Heart right ventricle (tissue), 16 donors: ENCODE results near the gene SKP2. TPM values are rescaled to one million over a fixed set of nuclear protein-coding genes. Genes with fewer than 3 reads are reported as not detected.

Experiments used
- ATAC-seq, 8 donors: fragments of 200-7000 bp; cut with Tn5 transposase; one replicate each; pipeline ENCODE4 v1.9.1; 2020; ENCODE audit warnings: mild to moderate bottlenecking in 8 of 8, moderate library complexity in 8 of 8, moderate number of reproducible peaks in 1 of 8
- DNase-seq, 2 donors: peaks; one replicate each; pipeline ENCODE4 v3.0.0-alpha.2; 2020
- H3K27ac ChIP-seq, 10 donors: fragments of 200-600 bp; sonication (generic) in 2 of 10; one replicate each; pipeline versions ENCODE4 v1.5.0 to v1.8.0; 2020 to 2022; ENCODE audit warnings: mild to moderate bottlenecking in 3 of 10
- H3K27me3 ChIP-seq, 7 donors: fragments of 200-600 bp; one replicate each; pipeline ENCODE4 v1.8.0; 2021 to 2022; ENCODE audit warnings: mild to moderate bottlenecking in 2 of 7
- H3K36me3 ChIP-seq, 9 donors: fragments of 200-600 bp; sonication (generic) in 1 of 9; one replicate each; pipeline versions ENCODE4 v1.5.0 to v1.8.0; 2020 to 2022; ENCODE audit warnings: mild to moderate bottlenecking in 2 of 9
- H3K4me1 ChIP-seq, 9 donors: fragments of 200-600 bp; sonication (generic) in 1 of 9; one replicate each; pipeline versions ENCODE4 v1.5.0 to v1.8.0; 2020 to 2022; ENCODE audit warnings: mild to moderate bottlenecking in 4 of 9
- H3K4me3 ChIP-seq, 10 donors: fragments of 200-600 bp; sonication (generic) in 2 of 10; one replicate each; pipeline versions ENCODE4 v1.5.0 to v1.8.0; 2020 to 2022; ENCODE audit warnings: mild to moderate bottlenecking in 7 of 10, moderate library complexity in 2 of 10
- H3K9me3 ChIP-seq, 11 donors: fragments of 200-600 bp in 10 of 11; sonication (generic) in 2 of 11; one replicate each; pipeline versions ENCODE4 v1.5.0 to v1.8.0; 2013 to 2022; ENCODE audit warnings: mild to moderate bottlenecking in 2 of 11, control low read depth in 1 of 11, moderate library complexity in 1 of 11
- CTCF ChIP-seq, 9 donors: fragments of 200-600 bp; sonication (generic) in 2 of 9; IDR thresholded peaks; one replicate each; pipeline versions ENCODE4 v1.5.0 to v1.8.0; 2021 to 2022; ENCODE audit warnings: antibody characterized with exemption in 9 of 9, mild to moderate bottlenecking in 5 of 9, moderate library complexity in 1 of 9
- WGBS, 2 donors: extraction: QIAGEN DNeasy Blood & Tissue Kit; methylation state at CpG; one replicate each; pipeline ENCODE4 v1.1.7; 2013; ENCODE audit warnings: inconsistent platforms in 1 of 2; 5-methylcytosine and 5-hydroxymethylcytosine counted together
- intact Hi-C, 10 donors: fragments of 100-400 bp; cut with DNase I; formaldehyde crosslinking; loops; one replicate each; pipeline versions ENCODE4 v1.11.1 to v1.14.2; 2022
- long read RNA-seq, 3 donors: library from polyadenylated mRNA; unstranded; transcript quantifications; one replicate each; pipeline ENCODE4 v2.0.0, GENCODE V29; 2020 to 2021
- polyA plus RNA-seq, 2 donors: library from polyadenylated mRNA; stranded (reverse); fragments of 200-250 nt; gene quantifications; one replicate each; pipeline ENCODE4 v1.2.3, GENCODE V29; 2013
- total RNA-seq, 10 donors: library from RNA; stranded (reverse); fragmentation: NEBNext Ultra II Directional in 3 of 10; extraction: Animal tissue kit (Norgen Biotek cat#: 25700) in 3 of 10; gene quantifications; one replicate each; pipeline versions ENCODE4 v1.2.1 to v1.2.4, GENCODE V29; 2021 to 2023
- donor health status: Arrhythmogenic right ventricular cardiomyopathy.
- donor health status: ischemic (EF 13 %, LVEDD 7.1; RV severe dilation, severe dysfunction).
- donor health status: healthy with polysubstance abuse.
- donor health status: DM: no; HTN: yes; CAD: no.
- donor health status: DM: no; HTN: no; CAD: no.
- donor health status: ischemic (EF 25% LVEDD 6.9; RV normal size, moderate dysfunction).
- donor health status: ischemic (EF 25% LVEDD 5.7; RV mildly dilated, moderate dysfunction).
- donor health status: healthy.
- donor health status: DM: yes; HTN: yes; CAD: no.
- donor health status: Ischemic cardiomyopathy.
- donor health status: ischemic (EF 35%, LVEDD 5.7; RV mildly dilated, moderate dysfunction).
- donor health status: nonischemic (EF 11% LVEDD 7.7; RV severe dilation, severe dysfunction).
- donor health status: DM: yes; HTN: yes; CAD: no.
- donor health status: PGD.
- donor health status: ischemic (EF 29% LVEDD 5.4; RV normal size, mild dysfunction).
- donor health status: nonischemic (EF 23%, LVEDD 6.1; RV moderate dilation, normal function).

The SKP2 gene
- 1 to 10 TPM; 3.5 to 9.5 (median 5.6) TPM for total RNA-seq
- 1 to 10 TPM; 1.5 to 2.1 TPM for polyA plus RNA-seq
- long read RNA-seq, donor 1, partial matches to known transcripts = 0 of 3 reads
- long read RNA-seq, donor 1, other reads (novel, unspliced or antisense) = 0 of 3 reads
- long read RNA-seq, donor 2, partial matches to known transcripts = 0 of 5 reads
- long read RNA-seq, donor 2, other reads (novel, unspliced or antisense) = 0 of 5 reads
- long read RNA-seq, donor 3, partial matches to known transcripts = 1 of 4 reads
- long read RNA-seq, donor 3, other reads (novel, unspliced or antisense) = 2 of 4 reads

DNA sequence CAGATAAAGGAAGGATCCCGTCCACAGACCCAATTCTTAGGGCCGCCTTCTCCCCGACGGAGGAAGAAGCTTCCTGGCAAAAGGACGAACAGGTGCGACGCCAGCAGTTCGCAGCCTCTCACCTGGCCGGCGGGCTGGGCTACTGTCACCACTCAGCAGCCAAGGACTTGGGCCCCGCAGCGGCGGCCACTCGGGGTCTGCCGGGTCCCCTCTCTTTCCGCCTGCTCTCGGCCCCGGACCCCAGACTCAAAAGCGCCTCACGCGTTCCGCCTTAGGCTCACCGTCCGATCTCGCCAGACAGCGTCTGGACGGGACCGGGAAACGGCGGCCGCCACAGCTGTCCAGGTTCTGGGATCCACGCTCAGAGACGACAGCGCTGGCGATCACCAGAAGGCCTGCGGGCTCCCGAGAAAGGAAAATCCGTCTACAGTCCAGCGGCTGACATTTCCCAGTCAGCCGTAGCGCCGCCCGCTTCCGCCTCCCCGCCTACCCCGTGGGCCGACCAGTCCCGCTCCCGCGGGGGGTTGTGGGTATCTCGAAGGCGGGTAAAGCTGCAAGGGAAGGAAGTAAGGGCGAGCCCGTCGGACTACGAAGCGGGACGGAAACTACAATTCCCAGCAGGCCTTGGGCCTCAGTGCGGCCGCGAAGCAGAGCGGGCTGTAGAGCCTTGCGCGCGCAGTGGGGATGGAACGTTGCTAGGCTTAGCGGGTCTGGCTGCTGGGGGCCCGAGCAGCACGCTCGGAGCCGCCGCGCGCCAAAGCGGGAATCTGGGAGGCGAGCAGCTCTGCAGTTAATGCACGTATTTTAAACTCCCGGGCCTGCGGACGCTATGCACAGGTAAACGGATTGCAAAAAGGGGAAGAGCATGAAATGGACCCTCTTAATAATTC, at the start of gene SKP2, which contains the start of gene LMBRD2:
TSS of gene SKP2 (plus strand) at position 678 of the 890 bp plus-strand sequence. CDS start at position 830, 152 bp downstream.
TSS of gene LMBRD2 (minus strand) at position 454 of the 890 bp plus-strand sequence. CDS start 8,538 bp downstream, outside the sequence.
- Histone ChIP-seq H3K9me3 (no peaks in the 10 kb centered on the region), H3K36me3 (peaks cover 0 to 35% (median 0%) of the 10 kb centered on the region in 9 donors), H3K4me3 (peak within 1 kb of the TSS; percentile 86 to 100 (median 94)), H3K27me3 (no peaks in the 10 kb centered on the region), H3K4me1 (peaks cover 2 to 58% (median 38%) of the 10 kb centered on the region in 9 donors), H3K27ac (peak within 1 kb of the TSS; percentile 62 to 92 (median 88))
- intact Hi-C loops = loop anchor here in 3 of 10 donors (1.0 to 5.0 kb wide), 2 partner anchors 90 to 91 kb away; partner anchors contain the start of gene NADK2 (in 3 of the 3)
- WGBS, 2 donors = 0% methylated on average over 81 of the region's 81 CpGs
- peak; percentile 96 to 99 for DNase-seq
- peak; percentile 99 to 100 (median 99) for ATAC-seq
- TF ChIP-seq CTCF (IDR thresholded peaks at IDR 0.05) = no peak

DNA sequence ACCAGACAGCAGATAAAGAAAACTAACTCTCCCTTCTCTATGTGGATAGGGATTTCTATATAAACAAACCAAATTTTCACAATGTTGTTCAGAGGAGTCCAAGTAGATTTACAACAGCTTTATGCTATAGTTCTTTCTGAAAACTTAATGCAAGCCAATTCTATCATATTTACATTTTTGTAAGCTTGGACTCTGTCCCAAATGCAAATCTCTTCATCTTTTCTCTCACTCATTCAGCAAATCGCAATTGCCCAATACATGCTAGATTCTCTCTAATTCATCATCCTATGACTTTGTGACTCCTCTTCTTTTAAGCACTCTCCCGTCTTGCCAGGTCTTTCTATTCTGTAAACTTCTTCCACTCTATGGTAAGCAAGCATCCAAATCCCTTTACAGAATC, 46.1 kb upstream of the SKP2 start:
- intact Hi-C loops = no loop called here
- Histone ChIP-seq H3K27me3 (no peaks in the 10 kb centered on the region), H3K36me3 (peaks cover 0 to 96% (median 46%) of the 10 kb centered on the region in 9 donors), H3K9me3 (no peaks in the 10 kb centered on the region), H3K4me3 (no peak overlapping the region), H3K27ac (no peak overlapping the region), H3K4me1 (no peaks in the 10 kb centered on the region)
- DNase-seq (no peak), ATAC-seq (no peak)
- TF ChIP-seq CTCF (IDR thresholded peaks at IDR 0.05) = no peak
- WGBS, 2 donors = 92 to 95% methylated on average over 2 of the region's 2 CpGs

GRCh38 chr5:36108758-36109460, 43.0 kb upstream of the SKP2 start:
- no peak for TF ChIP-seq CTCF (IDR thresholded peaks at IDR 0.05)
- DNase-seq = no peak
- 89 to 92% methylated on average over 3 of the region's 3 CpGs for WGBS, 2 donors
- Histone ChIP-seq H3K27ac (no peak overlapping the region), H3K36me3 (peaks cover 0 to 100% (median 51%) of the 10 kb centered on the region in 9 donors), H3K27me3 (no peaks in the 10 kb centered on the region), H3K9me3 (no peaks in the 10 kb centered on the region), H3K4me1 (no peaks in the 10 kb centered on the region), H3K4me3 (no peak overlapping the region)
- intact Hi-C loops = no loop called here
- ATAC-seq = no peak

DNA sequence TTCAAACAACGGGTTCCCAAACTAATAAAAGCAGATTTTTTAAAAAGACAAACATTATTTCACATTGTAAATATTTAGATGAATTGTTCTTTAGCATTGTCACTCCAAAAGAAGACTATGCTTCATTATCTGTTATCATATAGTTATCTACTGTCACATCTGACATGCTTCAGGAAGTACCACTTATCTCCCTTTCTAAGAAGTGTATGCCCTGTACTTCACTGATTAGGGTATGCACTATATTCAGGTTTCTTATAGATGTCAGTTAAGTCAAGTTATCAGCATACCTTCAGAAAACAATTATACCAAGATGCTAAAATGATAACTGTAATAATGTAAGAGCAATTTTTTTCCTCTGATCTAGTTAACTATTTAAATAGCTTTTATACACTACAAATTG, 40.7 kb upstream of the SKP2 start:
- WGBS, 2 donors = 95 to 97% methylated on average over 1 of the region's 1 CpG
- H3K27ac ChIP-seq = no peak overlapping the region
- peaks cover 0 to 100% (median 35%) of the 10 kb centered on the region in 9 donors for H3K36me3 ChIP-seq
- H3K4me1 ChIP-seq = no peaks in the 10 kb centered on the region
- intact Hi-C loops = no loop called here
- no peaks in the 10 kb centered on the region for H3K27me3 ChIP-seq
- H3K9me3 ChIP-seq = no peaks in the 10 kb centered on the region
- no peak for TF ChIP-seq CTCF (IDR thresholded peaks at IDR 0.05)
- no peak overlapping the region for H3K4me3 ChIP-seq
- DNase-seq (no peak), ATAC-seq (no peak)
